GM23338 (cell line): Measurements from ENCODE around the gene ECE1. TPM values are rescaled to one million over a fixed set of nuclear protein-coding genes. Genes with fewer than 3 reads are reported as not detected.

Experiments used
- ATAC-seq: fragments of 200-7000 bp; cut with Tn5 transposase; 3 replicates; pipeline ENCODE4 v1.9.1; 2020
- DNase-seq: peaks from one replicate; pipeline ENCODE4 v3.0.0-alpha.2; 2015; ENCODE audit warnings: low spot score
- H2AFZ ChIP-seq: fragments of 200-600 bp; sonication (generic); 2 replicates; pipeline ENCODE4 v1.8.0; 2016; ENCODE audit warnings: antibody characterized with exemption, mild to moderate bottlenecking, moderate library complexity
- H3F3A ChIP-seq: fragments of 200-600 bp; sonication (generic); replicated peaks from 2 replicates; pipeline ENCODE4 v1.8.0; 2017; ENCODE audit warnings: antibody characterized with exemption, mixed run types, low read depth
- H3K27ac ChIP-seq: fragments of 200-600 bp; sonication (generic); 2 replicates; pipeline ENCODE4 v1.6.1; 2016; ENCODE audit warnings: low read depth
- H3K27me3 ChIP-seq: fragments of 200-600 bp; sonication (generic); 2 replicates; pipeline ENCODE4 v1.8.0; 2016; ENCODE audit warnings: mild to moderate bottlenecking, mixed run types, moderate library complexity; ENCODE audit not compliant: insufficient read depth
- H3K36me3 ChIP-seq: fragments of 200-600 bp; sonication (generic); 2 replicates; pipeline ENCODE4 v1.8.0; 2016; ENCODE audit warnings: mild to moderate bottlenecking; ENCODE audit not compliant: insufficient read depth
- H3K4me1 ChIP-seq: fragments of 200-600 bp; sonication (generic); 2 replicates; pipeline ENCODE4 v1.8.0; 2016; ENCODE audit warnings: mild to moderate bottlenecking, moderate library complexity; ENCODE audit not compliant: insufficient read depth
- H3K4me2 ChIP-seq: fragments of 200-600 bp; sonication (generic); 2 replicates; pipeline ENCODE4 v1.7.1; 2017; ENCODE audit warnings: mixed run types
- H3K4me3 ChIP-seq: fragments of 200-600 bp; sonication (generic); 2 replicates; pipeline ENCODE4 v1.6.1; 2016; ENCODE audit warnings: mixed run types
- H3K79me2 ChIP-seq: fragments of 200-600 bp; sonication (generic); replicated peaks from 2 replicates; pipeline ENCODE4 v1.8.0; 2017; ENCODE audit warnings: mild to moderate bottlenecking; ENCODE audit not compliant: insufficient read depth
- H3K9me2 ChIP-seq: fragments of 200-600 bp; sonication (generic); 2 replicates; pipeline ENCODE4 v1.8.0; 2017; ENCODE audit not compliant: insufficient read depth
- H4K20me1 ChIP-seq: fragments of 200-600 bp; sonication (generic); replicated peaks from 2 replicates; pipeline ENCODE4 v1.8.0; 2017; ENCODE audit warnings: mild to moderate bottlenecking; ENCODE audit not compliant: insufficient read depth
- H3K27ac Mint-ChIP-seq: 2 replicates; pipeline ENCODE4 v1.8.0; 2020; ENCODE audit warnings: inconsistent platforms, mild to moderate bottlenecking, moderate library complexity, mixed read lengths
- H3K27me3 Mint-ChIP-seq: 3 replicates; pipeline ENCODE4 v1.8.0; 2022; ENCODE audit warnings: low read depth, mild to moderate bottlenecking, moderate library complexity, mixed read lengths, inconsistent platforms; ENCODE audit not compliant: insufficient read depth, poor library complexity
- H3K36me3 Mint-ChIP-seq: 3 replicates; pipeline ENCODE4 v1.8.0; 2021; ENCODE audit warnings: low read depth, mild to moderate bottlenecking, inconsistent platforms, moderate library complexity, mixed read lengths
- H3K4me1 Mint-ChIP-seq: 3 replicates; pipeline ENCODE4 v1.8.0; 2020; ENCODE audit warnings: mild to moderate bottlenecking, inconsistent platforms, mixed read lengths
- H3K4me3 Mint-ChIP-seq: 3 replicates; pipeline ENCODE4 v1.8.0; 2021; ENCODE audit warnings: moderate library complexity, mild to moderate bottlenecking, inconsistent platforms, mixed read lengths
- H3K9me3 Mint-ChIP-seq: 3 replicates; pipeline ENCODE4 v1.8.0; 2020; ENCODE audit warnings: moderate library complexity, mild to moderate bottlenecking, inconsistent platforms, mixed read lengths
- STAT1 ChIP-seq: IDR thresholded peaks from one replicate; pipeline ENCODE4 v1.6.1; 2016; ENCODE audit warnings: antibody characterized with exemption; ENCODE audit not compliant: unreplicated experiment
- ZNF114 ChIP-seq: fragments of 250-450 bp; sonication (Bioruptor Pico); IDR thresholded peaks from 2 replicates; pipeline ENCODE4 v1.5.0; 2020; ENCODE audit warnings: mild to moderate bottlenecking, moderate library complexity
- ZNF331 ChIP-seq: fragments of 250-450 bp; sonication (Bioruptor Pico); IDR thresholded peaks from 2 replicates; pipeline ENCODE4 v1.5.0; 2020; ENCODE audit warnings: low read depth, mild to moderate bottlenecking, moderate library complexity
- ZNF462 ChIP-seq: fragments of 250-450 bp; sonication (Bioruptor Pico); IDR thresholded peaks from 2 replicates; pipeline ENCODE4 v1.5.0; 2020; ENCODE audit warnings: mild to moderate bottlenecking, moderate library complexity
- polyA plus RNA-seq: library from polyadenylated mRNA; unstranded; fragments of >200 nt; fragmentation: Nextera tagmentation; extraction: Ambion mirVana; gene quantifications from 2 replicates; pipeline ENCODE4 v1.2.1, GENCODE V29; 2016
- total RNA-seq: library from RNA; depleted of rRNA; stranded (reverse); fragments of >200 nt; shearing (Covaris generic); gene quantifications from 2 replicates; pipeline ENCODE4 v1.2.3, GENCODE V29; 2014

Gene ECE1
- total and polyA plus RNA-seq, 2 experiments from 2014 or later: 11.0 to 45.0 TPM

- TF ChIP-seq ZNF114: no peak
- TF ChIP-seq STAT1: no peak
- no peak for TF ChIP-seq ZNF331 (CRISPR knock-in tag)
These were observed 89.5 kb downstream of the ECE1 start (continued) for GRCh38 chr1:21200767-21201166.

GRCh38 chr1:21198929-21199328 is 91.3 kb downstream of the ECE1 start:
- Mint-ChIP-seq H3K36me3 (no peaks in the 10 kb centered on the region), H3K9me3 (no peaks in the 10 kb centered on the region)
- H2AFZ ChIP-seq: no peak overlapping the region

More at GRCh38 chr1:21198929-21199328, 91.3 kb downstream of the ECE1 start:
- Histone ChIP-seq H3K4me1 (no peaks in the 10 kb centered on the region), H4K20me1 (no peaks in the 10 kb centered on the region; the same call in 1 of the 2 replicates), H3F3A (no peaks in the 10 kb centered on the region), H3K36me3 (no peaks in the 10 kb centered on the region), H3K27me3 (peaks cover 14% of the 10 kb centered on the region), H3K9me2 (no peaks in the 10 kb centered on the region), H3K79me2 (no peaks in the 10 kb centered on the region), H3K4me3 (no peak overlapping the region), H3K27ac (no peak overlapping the region), H3K4me2 (no peak overlapping the region)
- DNase-seq: no peak
- Mint-ChIP-seq H3K4me3 (no peak overlapping the region), H3K4me1 (no peaks in the 10 kb centered on the region), H3K27me3 (peaks cover 27% of the 10 kb centered on the region), H3K27ac (no peak overlapping the region)
- no peak for TF ChIP-seq ZNF462 (CRISPR knock-in tag)
- ATAC-seq: no peak
